Activated naive CD8-positive, alpha-beta T cell treated with anti-CD3 and anti-CD28 coated beads, Interleukin-2, amount 50 U/mL, for 16 hours (primary cell): ENCODE results near the gene MSL2.
"Not testable (repeated sequence)": the region's sequence is repeated elsewhere in the genome, so short reads cannot be mapped to it uniquely, and the experiment has no call there.

Source experiments
- DNase-seq: peaks from one replicate; pipeline ENCODE4 v3.0.0-alpha.2; 2020; ENCODE audit warnings: low read depth, low spot score

The MSL2 gene

DNA sequence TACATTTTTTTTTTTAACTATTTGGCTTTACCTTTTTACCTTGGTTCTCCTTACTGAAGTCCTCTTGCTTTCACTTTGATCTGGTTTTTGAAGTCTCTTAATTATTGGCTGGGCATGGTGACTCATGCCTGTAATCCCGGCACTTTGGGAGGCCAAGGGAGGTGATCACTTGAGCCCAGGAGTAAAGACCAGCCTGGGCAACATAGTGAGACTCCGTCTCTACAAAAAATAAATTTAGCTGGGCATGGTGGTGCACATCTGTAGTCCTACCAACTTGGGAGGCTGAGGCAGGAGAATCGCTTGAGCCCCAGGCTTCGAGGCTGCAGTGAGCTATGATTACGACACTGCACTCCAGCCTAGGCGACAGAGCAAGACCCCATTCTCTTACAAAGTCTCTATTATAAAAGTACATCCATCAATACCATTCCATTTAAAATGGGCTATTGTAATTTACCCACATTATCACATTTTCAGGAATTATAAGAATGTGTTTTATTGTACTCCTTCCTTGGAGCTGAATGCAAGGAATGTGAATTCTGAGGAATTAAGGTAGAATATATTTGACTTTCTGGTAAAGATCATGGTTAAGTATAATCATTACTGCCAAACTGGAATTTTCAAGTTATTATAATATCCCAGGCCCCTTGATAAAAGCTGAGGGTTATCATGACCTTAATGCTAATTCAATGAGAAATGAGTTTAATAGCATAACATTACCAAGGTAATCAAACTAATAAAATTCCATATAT, 49.0 kb downstream of the MSL2 start:
- no peak for DNase-seq

GRCh38 chr3:136144397-136144796, 51.7 kb downstream of the MSL2 start:
- DNase-seq: not testable (repeated sequence)

GRCh38 chr3:136142592-136142991, 53.5 kb downstream of the MSL2 start:
- no peak for DNase-seq

GRCh38 chr3:136141891-136142290, 54.2 kb downstream of the MSL2 start:
- DNase-seq: no peak

- no peak for DNase-seq
Observed at GRCh38 chr3:136141291-136141785, 54.8 kb downstream of the MSL2 start.

GRCh38 chr3:136136454-136136853, 59.7 kb downstream of the MSL2 start:
- DNase-seq: no peak

- DNase-seq: no peak
Observed at GRCh38 chr3:136135039-136135802, 60.9 kb downstream of the MSL2 start.

DNA sequence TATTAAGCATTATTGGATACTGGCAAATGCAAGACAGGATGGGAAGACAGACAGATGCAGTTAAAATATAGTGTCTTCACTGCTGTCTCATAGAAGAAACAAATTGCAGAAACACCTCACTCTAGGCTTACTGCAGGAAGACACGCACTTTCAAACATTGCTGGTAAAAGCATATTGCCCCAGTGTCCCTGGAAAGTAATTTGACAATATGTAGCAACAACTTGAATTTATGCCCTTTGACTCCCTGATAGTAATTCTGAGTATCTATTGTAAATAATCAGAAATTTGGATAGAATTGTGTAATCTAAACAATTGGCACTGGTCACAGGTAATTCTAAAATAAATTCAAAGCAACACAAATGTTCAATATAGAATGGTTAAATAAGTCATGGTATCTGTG, 62.0 kb downstream of the MSL2 start:
- DNase-seq: no peak

- not testable (repeated sequence) for DNase-seq
Observed at GRCh38 chr3:136131647-136132046, 64.5 kb downstream of the MSL2 start.

GRCh38 chr3:136122006-136122405, 74.1 kb downstream of the MSL2 start:
- DNase-seq: no peak

- DNase-seq: no peak
Observed at GRCh38 chr3:136120373-136121348, 75.5 kb downstream of the MSL2 start.

GRCh38 chr3:136119783-136120182, 76.4 kb downstream of the MSL2 start:
- DNase-seq: not testable (repeated sequence)

DNA sequence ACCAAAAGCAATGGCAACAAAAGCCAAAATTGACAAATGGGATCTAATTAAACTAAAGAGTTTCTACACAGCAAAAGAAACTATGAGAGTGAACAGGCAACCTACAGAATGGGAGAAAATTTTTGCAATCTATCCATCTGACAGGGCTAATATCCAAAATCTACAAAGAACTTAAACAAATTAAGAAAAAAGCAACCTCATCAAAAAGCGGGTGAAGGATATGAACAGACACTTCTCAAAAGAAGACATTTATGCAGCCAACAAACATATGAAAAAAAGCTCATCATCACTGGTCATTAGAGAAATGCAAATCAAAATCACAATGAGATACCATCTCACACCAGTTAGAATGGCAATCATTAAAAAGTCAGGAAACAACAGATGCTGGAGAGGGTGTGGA, 76.8 kb downstream of the MSL2 start:
- not testable (repeated sequence) for DNase-seq

- DNase-seq: no peak
Observed at GRCh38 chr3:136114421-136114820, 81.7 kb downstream of the MSL2 start.

GRCh38 chr3:136110481-136110880, 85.7 kb downstream of the MSL2 start:
- DNase-seq: no peak

- DNase-seq: no peak
Observed at GRCh38 chr3:136109499-136109898, 86.6 kb downstream of the MSL2 start.

DNA sequence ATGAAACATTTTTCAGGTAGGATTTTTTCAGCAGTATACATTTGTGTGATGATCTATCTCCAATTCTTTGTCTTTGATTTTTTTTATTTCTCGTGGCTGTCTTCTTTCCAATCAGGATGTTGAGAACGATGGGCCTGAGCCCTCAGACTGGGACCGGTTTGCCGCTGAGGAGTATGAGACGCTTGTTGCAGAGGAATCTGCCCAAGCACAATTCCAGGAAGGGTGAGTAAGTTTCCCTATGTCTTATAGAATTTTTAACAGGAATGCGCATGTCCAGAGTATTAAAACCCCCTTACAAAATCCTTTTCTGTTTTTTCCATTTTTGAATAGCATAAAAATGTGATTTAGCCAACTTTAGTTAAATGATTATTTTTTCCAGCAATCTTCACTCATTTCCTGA, 90.0 kb downstream of the MSL2 start:
- no peak for DNase-seq

GRCh38 chr3:136105044-136105443, 91.1 kb downstream of the MSL2 start:
- DNase-seq: no peak
